Activated gamma-delta T cell treated with anti-CD3 and anti-CD28 coated beads, Interleukin-2, amount 50 U/mL, for 16 hours (primary cell): ENCODE data around the gene MYO1D.
"Not testable (repeated sequence)": the region's sequence is repeated elsewhere in the genome, so short reads cannot be mapped to it uniquely, and the experiment has no call there.

ENCODE experiments used
- DNase-seq: peaks from one replicate; pipeline ENCODE4 v3.0.0-alpha.2; 2020; ENCODE audit warnings: low read depth

MYO1D gene

GRCh38 chr17:32529604-32530003 is 347.3 kb downstream of the MYO1D start:
- no peak for DNase-seq

- DNase-seq: no peak
Measured at GRCh38 chr17:32528825-32529224, 348.1 kb downstream of the MYO1D start.

GRCh38 chr17:32527146-32527545 is 349.8 kb downstream of the MYO1D start:
- DNase-seq: no peak

GRCh38 chr17:32525122-32525521 is 351.8 kb downstream of the MYO1D start:
- no peak for DNase-seq

GRCh38 chr17:32524553-32524880 is 352.4 kb downstream of the MYO1D start:
- DNase-seq: not testable (repeated sequence)

- no peak for DNase-seq
Measured at GRCh38 chr17:32523827-32524552, 352.9 kb downstream of the MYO1D start.

- DNase-seq: peak; percentile 8
Measured at GRCh38 chr17:32523017-32523680, 353.8 kb downstream of the MYO1D start.

- DNase-seq: no peak
Measured at GRCh38 chr17:32520737-32521404, 356.1 kb downstream of the MYO1D start.

GRCh38 chr17:32520104-32520701 is 356.7 kb downstream of the MYO1D start:
- peak; percentile 12 for DNase-seq

GRCh38 chr17:32519228-32520103 is 357.5 kb downstream of the MYO1D start:
- DNase-seq: peak; percentile 45

GRCh38 chr17:32518646-32519227 is 358.2 kb downstream of the MYO1D start:
- DNase-seq: no peak

- no peak for DNase-seq
Measured at GRCh38 chr17:32517982-32518381, 358.9 kb downstream of the MYO1D start.

GRCh38 chr17:32516940-32517701 is 359.8 kb downstream of the MYO1D start:
- no peak for DNase-seq

- no peak for DNase-seq
Measured at GRCh38 chr17:32516450-32516849, 360.5 kb downstream of the MYO1D start.

GRCh38 chr17:32515677-32516383 is 361.1 kb downstream of the MYO1D start:
- DNase-seq: no peak

GRCh38 chr17:32514606-32515005 is 362.3 kb downstream of the MYO1D start:
- no peak for DNase-seq

GRCh38 chr17:32513579-32513978 is 363.3 kb downstream of the MYO1D start:
- no peak for DNase-seq

- no peak for DNase-seq
Measured at GRCh38 chr17:32512328-32512727, 364.6 kb downstream of the MYO1D start.

- DNase-seq: no peak
Measured at GRCh38 chr17:32510466-32510865, 366.5 kb downstream of the MYO1D start.

- no peak for DNase-seq
Measured at GRCh38 chr17:32508926-32509325, 368.0 kb downstream of the MYO1D start.
